GM20000 (cell line): ENCODE data around the gene MIAT.

Experiments used
- DNase-seq: peaks from one replicate; pipeline ENCODE4 v3.0.0; 2012; ENCODE audit warnings: low spot score
- CTCF ChIP-seq: IDR thresholded peaks from 2 replicates; pipeline ENCODE4 v1.5.1; 2012; ENCODE audit warnings: mild to moderate bottlenecking, control low read depth; ENCODE audit errors: extremely low read depth, missing control alignments

Gene MIAT

GRCh38 chr22:26671317-26672059, 14.1 kb downstream of the MIAT start:
- no peak for TF ChIP-seq CTCF
- peak; percentile 37 for DNase-seq

- TF ChIP-seq CTCF = no peak
Measured at GRCh38 chr22:26672060-26672471, 14.7 kb downstream of the MIAT start.

GRCh38 chr22:26672590-26673468, 15.4 kb downstream of the MIAT start:
- peak; percentile 79 for DNase-seq
- TF ChIP-seq CTCF = peak; percentile 15

More at GRCh38 chr22:26672060-26672471, 14.7 kb downstream of the MIAT start:
- peak; percentile 26 for DNase-seq

- DNase-seq = no peak
- TF ChIP-seq CTCF = no peak
Measured at GRCh38 chr22:26673486-26673885, 16.1 kb downstream of the MIAT start.

GRCh38 chr22:26674211-26675190, 17.1 kb downstream of the MIAT start:
- TF ChIP-seq CTCF = no peak

GRCh38 chr22:26675687-26676268, 18.4 kb downstream of the MIAT start:
- TF ChIP-seq CTCF = no peak
- no peak for DNase-seq

More at GRCh38 chr22:26674211-26675190, 17.1 kb downstream of the MIAT start:
- DNase-seq = peak; percentile 31
